Sigmoid colon (tissue), 4 donors: ENCODE results near the gene SMIM22.

Source experiments
- CTCF ChIP-seq, 4 experiments: fragments of 450-650 bp in 3 of 4; fragments of 200-600 bp in 1 of 4; IDR thresholded peaks; one replicate each; pipeline ENCODE4 v1.5.1; 2016 to 2019; ENCODE audit warnings: antibody characterized with exemption in 4 of 4, mild to moderate bottlenecking in 3 of 4, moderate library complexity in 2 of 4
- EP300 ChIP-seq, 4 donors: sonication (generic); formaldehyde crosslinking; IDR thresholded peaks; one replicate each; pipeline ENCODE4 v1.6.1; 2017; ENCODE audit warnings: antibody characterized with exemption in 4 of 4

GRCh38 chr16:4830408-4830807 is 35.2 kb downstream of the SMIM22 start:
- no peak for TF ChIP-seq CTCF (IDR thresholded peaks at IDR 0.05)
- no peak for TF ChIP-seq EP300 (IDR thresholded peaks at IDR 0.05)
